ENCODE data around the gene GFY. TPM values are rescaled to one million over a fixed set of nuclear protein-coding genes. Genes with fewer than 3 reads are reported as not detected.
A peak's percentile ranks its signal among the peaks of the same experiment; 100 is the strongest.

Gene GFY
- total RNA-seq, 6 experiments from 2014 or later: not detected

GRCh38 chr19:49398001-49398615 is 27.1 kb upstream of the GFY start:
- no peaks in the 10 kb centered on the region for H3K9me3 ChIP-seq
- no peak for TF ChIP-seq POLR2A (IDR thresholded peaks at IDR 0.05)
- TF ChIP-seq CTCF (IDR thresholded peaks at IDR 0.05): no peak
- DNase-seq: no peak
- no peak overlapping the region for H3K27ac ChIP-seq
- H3K4me3 ChIP-seq: no peak overlapping the region
- H3K36me3 ChIP-seq: no peaks in the 10 kb centered on the region
- intact Hi-C loops (cut with DNase I): loop anchor here in 1 of 2 donors (5.0 kb wide), 1 partner anchor 39 kb away; no protein-coding TSS in a partner anchor
- H3K27me3 ChIP-seq: peaks cover 0 to 5% of the 10 kb centered on the region in 2 donors
- no peak for ATAC-seq
- H3K4me1 ChIP-seq: no peaks in the 10 kb centered on the region
- WGBS (ENCODE audit: insufficient coverage, low coverage, low lambda C conversion rate, missing lambda C conversion rate): 93% methylated on average over 3 of the region's 11 CpGs

GRCh38 chr19:49398931-49399330 is 26.3 kb upstream of the GFY start:
- DNase-seq: no peak

GRCh38 chr19:49400029-49400428 is 25.2 kb upstream of the GFY start:
- DNase-seq: no peak
- Histone ChIP-seq H3K36me3 (no peaks in the 10 kb centered on the region), H3K9me3 (no peaks in the 10 kb centered on the region), H3K27me3 (peaks cover 0 to 2% of the 10 kb centered on the region in 2 donors), H3K4me1 (no peaks in the 10 kb centered on the region), H3K27ac (no peak overlapping the region), H3K4me3 (no peak overlapping the region)
- no peak for TF ChIP-seq POLR2A (IDR thresholded peaks at IDR 0.05)
- TF ChIP-seq CTCF (IDR thresholded peaks at IDR 0.05): no peak
- intact Hi-C loops (cut with DNase I): no loop called here
- ATAC-seq: peak in 2 of 4 donors; percentile 38 to 45
- WGBS (ENCODE audit: insufficient coverage, low coverage, low lambda C conversion rate, missing lambda C conversion rate): 64% methylated on average over 6 of the region's 6 CpGs

More at GRCh38 chr19:49398931-49399330, 26.3 kb upstream of the GFY start:
- 75% methylated on average over 5 of the region's 6 CpGs for WGBS (ENCODE audit: insufficient coverage, low coverage, low lambda C conversion rate, missing lambda C conversion rate)
- Histone ChIP-seq H3K27ac (no peak overlapping the region), H3K36me3 (no peaks in the 10 kb centered on the region), H3K4me1 (no peaks in the 10 kb centered on the region), H3K4me3 (no peak overlapping the region), H3K27me3 (peaks cover 0 to 5% of the 10 kb centered on the region in 2 donors), H3K9me3 (no peaks in the 10 kb centered on the region)
- TF ChIP-seq POLR2A (IDR thresholded peaks at IDR 0.05) (no peak), CTCF (IDR thresholded peaks at IDR 0.05) (no peak)
- no peak for ATAC-seq
- intact Hi-C loops (cut with DNase I): loop anchor here in 1 of 2 donors (5.0 kb wide), 1 partner anchor 38 kb away; no protein-coding TSS in a partner anchor

- Histone ChIP-seq H3K4me3 (no peak overlapping the region), H3K36me3 (no peaks in the 10 kb centered on the region), H3K27me3 (no peaks in the 10 kb centered on the region), H3K4me1 (no peaks in the 10 kb centered on the region), H3K9me3 (no peaks in the 10 kb centered on the region), H3K27ac (no peak overlapping the region)
- ATAC-seq (peak in 1 of 4 donors; percentile 21), DNase-seq (no peak)
- WGBS (ENCODE audit: insufficient coverage, low coverage, low lambda C conversion rate, missing lambda C conversion rate): 66% methylated on average over 4 of the region's 7 CpGs
- intact Hi-C loops (cut with DNase I): no loop called here
- TF ChIP-seq CTCF (IDR thresholded peaks at IDR 0.05) (no peak), POLR2A (IDR thresholded peaks at IDR 0.05) (no peak)
These were observed 21.6 kb upstream of the GFY start for GRCh38 chr19:49403404-49404187.

All from right lobe of liver (tissue), 6 donors.